ENCODE data around the gene ST8SIA4.

ST8SIA4 gene

DNA sequence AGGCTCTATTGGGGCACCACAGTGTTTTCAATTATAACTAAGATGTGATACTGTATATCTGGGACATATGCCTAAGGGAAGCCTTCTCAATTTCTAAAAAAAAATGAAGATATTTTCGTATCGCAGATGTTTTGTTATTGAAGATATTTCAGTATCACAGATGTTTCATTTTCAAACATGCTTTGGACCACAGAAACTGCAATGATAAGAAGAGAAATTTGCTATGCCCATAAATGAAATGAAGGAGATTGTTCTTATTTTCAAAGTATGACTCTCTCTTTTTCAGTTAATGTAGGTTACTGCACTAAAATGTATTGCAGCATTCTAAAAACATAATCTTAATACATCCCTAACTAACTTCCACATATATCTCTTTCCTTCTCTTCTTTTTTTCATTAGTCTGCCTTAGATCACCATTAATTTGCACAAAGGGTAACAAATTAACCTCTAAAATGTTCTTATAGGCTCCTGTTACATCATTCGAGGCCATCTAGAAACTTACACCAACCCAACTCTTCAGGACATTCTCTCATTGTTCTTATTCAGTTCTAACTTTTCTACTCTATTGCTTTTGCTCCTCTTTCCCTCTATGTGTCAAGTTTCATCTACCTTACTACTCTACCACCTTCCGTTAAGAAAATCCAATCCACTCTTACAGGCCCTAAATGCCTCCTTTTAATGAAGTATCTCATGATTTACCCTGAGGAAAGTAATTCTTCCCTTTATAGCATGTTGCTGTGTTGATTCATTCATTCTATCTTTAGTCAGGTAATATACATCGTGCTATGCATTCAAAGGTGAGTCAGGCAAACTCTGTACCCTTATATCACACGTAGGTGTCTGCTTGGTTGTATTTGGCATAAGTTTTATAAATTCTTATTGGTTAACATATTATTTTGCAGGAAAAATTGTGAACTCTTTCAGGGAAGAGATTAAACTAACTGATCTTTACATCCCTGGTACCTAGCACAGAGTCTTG, 70.5 kb downstream of the ST8SIA4 start:
- DNase-seq (ENCODE audit: low read depth in 2 of 2) = no peak

- DNase-seq (ENCODE audit: low read depth in 2 of 2) = no peak
Observed at GRCh38 chr5:100828898-100829356, 74.2 kb downstream of the ST8SIA4 start.

GRCh38 chr5:100828071-100828897, 74.8 kb downstream of the ST8SIA4 start:
- no peak for DNase-seq (ENCODE audit: low read depth in 2 of 2)

GRCh38 chr5:100827481-100827889, 75.6 kb downstream of the ST8SIA4 start:
- no peak for DNase-seq (ENCODE audit: low read depth in 2 of 2)

DNA sequence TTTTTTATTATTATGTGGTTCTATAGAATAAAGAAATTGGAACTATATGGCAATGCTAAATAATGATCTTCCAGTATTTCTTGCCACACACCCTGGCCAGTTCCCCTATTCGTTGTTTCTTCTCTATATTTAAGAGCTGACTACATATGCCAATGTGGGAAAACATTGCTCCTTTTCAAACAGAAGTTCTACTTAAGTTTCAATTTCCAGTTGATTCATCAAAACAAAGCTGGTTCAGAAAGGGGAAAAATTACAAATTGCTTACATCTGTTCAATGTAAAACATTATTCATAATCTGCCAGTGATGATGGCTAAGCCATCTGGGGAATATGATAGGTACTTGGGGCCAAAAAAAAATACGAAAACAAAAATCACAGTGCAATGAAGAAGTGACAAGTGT, 76.9 kb downstream of the ST8SIA4 start:
- no peak for DNase-seq (ENCODE audit: low read depth in 2 of 2)

DNA sequence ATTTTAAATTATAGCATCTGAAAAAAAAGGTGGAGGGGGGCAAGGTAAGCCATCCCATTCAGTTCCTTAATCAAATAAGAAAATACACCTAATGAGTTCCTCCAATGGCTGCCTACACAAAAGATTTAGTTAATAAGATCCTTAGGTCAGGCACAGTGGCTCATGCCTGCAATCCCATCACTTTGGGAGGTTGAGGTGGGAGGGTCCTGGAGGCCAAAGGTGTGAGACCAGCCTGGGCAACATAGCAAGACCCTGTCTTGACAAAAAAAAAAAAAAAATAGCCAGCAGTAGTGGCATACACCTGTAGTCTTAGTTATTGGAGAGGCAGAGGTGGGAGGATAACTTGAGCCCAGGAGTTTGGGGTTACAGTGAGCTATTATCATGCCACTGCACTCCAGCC, 78.4 kb downstream of the ST8SIA4 start:
- DNase-seq (ENCODE audit: low read depth in 2 of 2) = no peak

GRCh38 chr5:100823812-100824211, 79.3 kb downstream of the ST8SIA4 start:
- no peak for DNase-seq (ENCODE audit: low read depth in 2 of 2)

- DNase-seq (ENCODE audit: low read depth in 2 of 2) = no peak
Observed at GRCh38 chr5:100821751-100822150, 81.3 kb downstream of the ST8SIA4 start.

- no peak for DNase-seq (ENCODE audit: low read depth in 2 of 2)
Observed at GRCh38 chr5:100818340-100818739, 84.7 kb downstream of the ST8SIA4 start.

DNA sequence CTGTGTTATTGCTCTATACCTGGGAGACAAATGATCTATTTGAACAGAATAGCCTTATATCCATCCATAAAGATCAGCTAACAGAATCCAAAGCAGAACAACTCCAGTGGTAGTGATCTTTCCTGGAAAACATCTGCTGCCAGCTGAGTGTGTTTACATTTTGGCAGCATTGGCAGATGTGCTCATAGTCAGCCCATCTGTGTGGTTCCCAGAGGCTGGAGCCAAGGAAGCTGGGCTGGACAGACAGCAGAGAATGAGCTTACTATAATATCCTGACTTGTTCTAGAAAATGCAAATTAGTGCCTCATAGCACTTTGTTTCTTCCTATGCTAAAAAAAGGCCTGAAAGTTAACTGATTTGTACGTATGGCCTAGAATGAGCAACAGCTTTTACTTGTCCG, 99.7 kb downstream of the ST8SIA4 start:
- DNase-seq (ENCODE audit: low read depth in 2 of 2) = no peak

GRCh38 chr5:100802208-100802607, 100.9 kb downstream of the ST8SIA4 start:
- DNase-seq (ENCODE audit: low read depth in 2 of 2) = no peak

GRCh38 chr5:100800562-100800961, 102.5 kb downstream of the ST8SIA4 start:
- DNase-seq (ENCODE audit: low read depth in 2 of 2) = no peak

DNA sequence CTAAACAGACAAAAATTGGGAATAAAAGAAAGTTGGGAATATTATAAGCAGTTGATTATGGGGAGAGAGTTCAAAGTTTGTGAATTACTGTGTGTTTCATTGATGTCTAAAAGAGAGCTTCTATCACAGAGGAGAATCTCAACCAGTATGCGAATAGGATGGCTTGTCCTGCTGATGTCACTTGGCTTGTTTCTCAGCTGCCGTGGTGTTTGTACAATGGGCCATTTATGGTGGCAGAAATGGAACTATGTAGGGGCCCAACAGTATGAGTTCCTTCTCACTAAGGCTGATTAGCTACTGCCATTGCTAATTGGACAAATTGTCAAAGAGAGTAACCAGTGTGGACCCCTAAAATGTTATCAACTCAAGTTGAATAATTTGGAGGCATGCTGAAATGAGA, 103.9 kb downstream of the ST8SIA4 start:
- DNase-seq (ENCODE audit: low read depth in 2 of 2) = no peak

DNA sequence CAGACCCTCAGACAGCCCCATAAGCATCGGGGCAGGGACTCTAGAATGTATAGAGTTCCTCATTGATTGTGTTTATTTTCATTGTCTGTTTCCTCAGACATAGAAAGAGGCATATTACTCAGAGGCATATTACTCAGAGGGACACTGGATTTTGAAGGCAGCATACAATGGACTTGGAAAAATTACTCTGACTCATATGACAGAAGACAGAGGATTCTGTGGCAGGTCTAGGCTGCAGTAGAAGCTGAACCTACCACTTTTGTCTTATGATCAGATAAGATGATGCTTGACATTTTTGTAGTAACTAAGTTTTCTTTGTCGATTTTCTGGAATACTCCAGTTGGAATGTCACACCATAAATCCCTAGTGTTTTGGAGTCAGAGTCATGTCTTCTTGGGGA, 105.2 kb downstream of the ST8SIA4 start:
- DNase-seq (ENCODE audit: low read depth in 2 of 2) = no peak

- DNase-seq (ENCODE audit: low read depth in 2 of 2) = no peak
Observed at GRCh38 chr5:100796851-100797250, 106.2 kb downstream of the ST8SIA4 start.

DNA sequence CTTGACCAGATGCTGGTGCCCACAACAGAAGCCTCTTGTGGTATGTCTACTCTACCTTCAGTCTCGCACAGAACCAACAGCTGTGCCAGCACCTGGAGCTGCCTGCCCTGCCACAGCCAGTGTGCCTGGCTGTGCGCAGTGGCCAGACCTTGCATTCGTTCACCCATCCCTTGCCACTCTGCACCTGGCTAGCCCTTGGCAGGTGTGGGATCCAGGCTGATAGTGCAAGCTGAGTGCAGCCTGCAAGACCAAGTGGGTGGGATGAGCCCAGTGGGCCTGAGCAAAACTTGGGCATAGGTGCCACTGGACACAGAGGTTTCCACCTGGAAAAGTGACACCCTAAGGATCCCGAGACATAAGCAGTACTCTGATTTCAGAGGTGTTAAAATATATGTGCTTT, 108.2 kb downstream of the ST8SIA4 start:
- no peak for DNase-seq (ENCODE audit: low read depth in 2 of 2)

DNA sequence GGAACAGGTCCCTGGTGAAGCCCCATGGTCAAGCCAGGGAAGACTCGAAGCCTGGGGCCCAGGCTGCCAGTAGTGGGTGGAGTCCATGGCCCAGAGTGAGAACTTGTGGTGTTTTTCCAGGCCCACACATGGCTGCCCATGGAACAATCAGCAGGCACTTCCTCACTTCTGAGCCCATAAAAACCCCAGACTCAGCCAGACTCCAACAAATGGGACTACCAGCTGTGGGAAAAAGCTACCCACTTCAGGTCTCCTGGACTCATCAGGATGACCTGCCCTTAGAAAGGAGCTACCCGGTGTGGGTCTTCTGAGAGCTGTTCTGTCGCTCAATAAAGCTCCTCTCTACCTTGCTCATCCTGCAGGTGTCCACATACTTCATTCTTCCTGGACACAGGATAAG, 108.9 kb downstream of the ST8SIA4 start:
- no peak for DNase-seq (ENCODE audit: low read depth in 2 of 2)

DNA sequence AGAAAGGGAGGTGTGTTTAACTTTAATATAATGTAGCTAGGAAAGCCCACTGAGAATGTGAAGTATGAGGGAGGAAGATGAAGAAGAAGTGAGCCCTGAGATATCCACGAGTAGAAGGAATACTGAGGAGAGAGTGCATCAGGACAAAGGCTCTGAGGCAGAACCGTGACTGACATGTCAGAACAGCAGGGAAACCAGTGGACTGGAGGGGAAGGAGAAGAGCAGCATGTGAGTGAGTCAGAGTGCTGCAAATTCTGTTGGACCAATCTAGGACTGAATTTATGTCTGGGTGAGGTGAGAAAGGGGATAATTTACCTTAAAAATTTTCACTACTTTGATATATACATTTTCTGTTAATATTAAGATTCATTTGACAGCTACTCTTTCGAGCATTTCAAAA, 110.3 kb downstream of the ST8SIA4 start:
- DNase-seq (ENCODE audit: low read depth in 2 of 2) = no peak

GRCh38 chr5:100791391-100791790, 111.7 kb downstream of the ST8SIA4 start:
- no peak for DNase-seq (ENCODE audit: low read depth in 2 of 2)

- DNase-seq (ENCODE audit: low read depth in 2 of 2) = no peak
Observed at GRCh38 chr5:100790951-100791350, 112.1 kb downstream of the ST8SIA4 start.

DNA sequence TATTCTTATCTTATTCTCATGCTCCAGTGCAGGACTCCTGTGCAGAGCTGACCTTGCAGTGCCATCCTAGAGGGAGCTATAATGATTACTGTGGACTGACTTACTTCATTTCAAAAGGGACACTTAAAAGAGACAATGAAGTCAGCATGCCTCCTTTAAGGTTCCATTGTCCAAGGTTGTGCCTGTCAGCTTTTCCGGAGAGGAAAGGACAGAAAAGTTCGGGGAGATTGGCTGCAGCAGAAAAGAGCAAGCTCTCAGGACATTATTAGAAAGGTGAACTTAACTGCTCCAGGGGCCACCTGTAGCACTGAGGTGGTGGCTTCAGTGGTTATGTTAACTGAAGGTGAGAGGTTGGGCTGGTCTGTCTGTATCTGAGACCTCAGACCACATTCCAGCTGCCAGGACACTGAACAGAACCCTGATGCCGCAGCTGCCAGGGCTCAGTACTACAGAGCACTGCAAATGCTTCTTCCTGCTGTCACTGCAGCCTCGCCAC, 112.9 kb downstream of the ST8SIA4 start:
- DNase-seq (ENCODE audit: low read depth in 2 of 2) = no peak

GRCh38 chr5:100789694-100790093, 113.4 kb downstream of the ST8SIA4 start:
- no peak for DNase-seq (ENCODE audit: low read depth in 2 of 2)
